Fibroblast of the aortic adventitia (primary cell): ENCODE results near the gene ANKRD11. TPM values are rescaled to one million over a fixed set of nuclear protein-coding genes. Genes with fewer than 3 reads are reported as not detected.

Experiments used
- DNase-seq: peaks from one replicate; pipeline ENCODE4 v3.0.0-alpha.2; 2010; ENCODE audit warnings: low read depth
- H3K4me3 ChIP-seq: 2 replicates; pipeline ENCODE4 v1.5.1; 2011; ENCODE audit warnings: low read depth, mild to moderate bottlenecking, control low read depth, low read length, moderate library complexity
- CTCF ChIP-seq: IDR thresholded peaks from 2 replicates; pipeline ENCODE4 v1.5.1; 2011; ENCODE audit warnings: mild to moderate bottlenecking, low read length, control low read depth, inconsistent platforms; ENCODE audit not compliant: insufficient read depth
- total RNA-seq: library from RNA; depleted of rRNA; stranded (reverse); fragments of >200 nt; gene quantifications from 2 replicates; pipeline ENCODE4 v1.2.3, GENCODE V29; 2012; ENCODE audit warnings: low replicate concordance

ANKRD11 gene
- total RNA-seq, 1 donor, result 78.9 TPM

GRCh38 chr16:89278441-89279240, 211.7 kb downstream of the ANKRD11 start:
- TF ChIP-seq CTCF, result no peak
- no peak overlapping the region for H3K4me3 ChIP-seq
- no peak for DNase-seq

- DNase-seq, result no peak
- TF ChIP-seq CTCF, result no peak
- H3K4me3 ChIP-seq, result no peak overlapping the region
Observed at GRCh38 chr16:89277641-89278341, 212.6 kb downstream of the ANKRD11 start.

- no peak overlapping the region for H3K4me3 ChIP-seq
- no peak for DNase-seq
- no peak for TF ChIP-seq CTCF
Observed at GRCh38 chr16:89277049-89277448, 213.3 kb downstream of the ANKRD11 start.

- TF ChIP-seq CTCF, result no peak
- no peak for DNase-seq
- no peak overlapping the region for H3K4me3 ChIP-seq
Observed at GRCh38 chr16:89275837-89276720, 214.3 kb downstream of the ANKRD11 start.

GRCh38 chr16:89275284-89275584, 215.1 kb downstream of the ANKRD11 start:
- no peak for TF ChIP-seq CTCF
- DNase-seq, result no peak
- H3K4me3 ChIP-seq, result no peak overlapping the region

GRCh38 chr16:89274561-89275283, 215.6 kb downstream of the ANKRD11 start:
- no peak for DNase-seq
- H3K4me3 ChIP-seq, result no peak overlapping the region
- TF ChIP-seq CTCF, result no peak
